Measurements from ENCODE around the gene ZNF732. TPM values are rescaled to one million over a fixed set of nuclear protein-coding genes. Genes with fewer than 3 reads are reported as not detected.
"Not testable (repeated sequence)": the region's sequence is repeated elsewhere in the genome, so short reads cannot be mapped to it uniquely, and the experiment has no call there.

ZNF732 gene
- total RNA-seq, 4 donors from 2014 or later, result 0.16 TPM; not detected in 3

DNA sequence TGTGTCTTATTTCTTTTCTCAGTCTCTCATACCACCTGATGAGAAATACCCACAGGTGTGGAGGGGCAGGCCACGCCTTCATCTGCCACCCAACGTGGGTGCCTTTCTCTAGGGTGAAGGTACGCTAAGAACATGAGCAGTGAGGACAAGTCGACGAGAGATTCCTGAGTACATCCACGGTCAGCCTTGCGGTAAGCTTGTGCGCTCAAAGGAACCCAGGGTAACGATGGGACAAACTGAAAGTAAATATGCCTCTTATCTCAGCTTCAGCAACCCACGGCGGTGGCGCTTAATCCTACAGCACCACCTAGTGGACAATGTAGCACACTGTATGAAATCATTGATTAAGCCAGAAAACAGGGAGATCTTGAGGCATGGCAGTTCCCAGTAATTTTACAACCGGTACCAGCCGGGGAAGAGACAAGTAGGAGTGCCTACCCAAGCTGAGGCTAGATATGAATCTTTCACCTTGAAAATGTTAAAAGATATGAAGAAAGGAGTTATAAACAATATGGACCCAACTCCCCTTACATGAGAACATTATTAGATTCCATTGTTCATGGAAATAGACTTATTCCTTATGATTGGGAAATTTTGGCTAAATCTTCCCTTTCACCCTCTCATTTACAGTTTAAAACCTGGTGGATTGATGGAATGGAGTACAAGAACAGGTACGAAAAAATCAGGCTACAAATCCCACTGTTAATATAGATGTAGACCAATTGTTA lies 63.0 kb downstream of the ZNF732 start:
- peaks cover 0 to 8% (median 0%) of the 10 kb centered on the region in 4 donors for H3K4me1 ChIP-seq
- peak in 1 of 3 donors; percentile 47 for TF ChIP-seq POLR2AphosphoS5 (IDR thresholded peaks at IDR 0.05)
- no peak for TF ChIP-seq EP300 (IDR thresholded peaks at IDR 0.05; ENCODE audit: low read depth)
- TF ChIP-seq, protein P1, sequence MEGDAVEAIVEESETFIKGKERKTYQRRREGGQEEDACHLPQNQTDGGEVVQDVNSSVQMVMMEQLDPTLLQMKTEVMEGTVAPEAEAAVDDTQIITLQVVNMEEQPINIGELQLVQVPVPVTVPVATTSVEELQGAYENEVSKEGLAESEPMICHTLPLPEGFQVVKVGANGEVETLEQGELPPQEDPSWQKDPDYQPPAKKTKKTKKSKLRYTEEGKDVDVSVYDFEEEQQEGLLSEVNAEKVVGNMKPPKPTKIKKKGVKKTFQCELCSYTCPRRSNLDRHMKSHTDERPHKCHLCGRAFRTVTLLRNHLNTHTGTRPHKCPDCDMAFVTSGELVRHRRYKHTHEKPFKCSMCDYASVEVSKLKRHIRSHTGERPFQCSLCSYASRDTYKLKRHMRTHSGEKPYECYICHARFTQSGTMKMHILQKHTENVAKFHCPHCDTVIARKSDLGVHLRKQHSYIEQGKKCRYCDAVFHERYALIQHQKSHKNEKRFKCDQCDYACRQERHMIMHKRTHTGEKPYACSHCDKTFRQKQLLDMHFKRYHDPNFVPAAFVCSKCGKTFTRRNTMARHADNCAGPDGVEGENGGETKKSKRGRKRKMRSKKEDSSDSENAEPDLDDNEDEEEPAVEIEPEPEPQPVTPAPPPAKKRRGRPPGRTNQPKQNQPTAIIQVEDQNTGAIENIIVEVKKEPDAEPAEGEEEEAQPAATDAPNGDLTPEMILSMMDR (IDR thresholded peaks at IDR 0.05), result peak; percentile 87 to 93 (median 90)
- in situ Hi-C loops (cut with MboI; ENCODE audit: low pct_ligation_motif_present in 1 of 4, low pct_unique_long_range_greater_than_20kb in 1 of 4, low sequenced_read_pairs in 3 of 4), result no loop called here
- H3K27me3 ChIP-seq, result no peaks in the 10 kb centered on the region
- H3K4me3 ChIP-seq, result peak overlapping the region in 3 of 4 donors; percentile 31 to 49 (median 38)
- H3K36me3 ChIP-seq, result no peaks in the 10 kb centered on the region
- peak; percentile 70 for DNase-seq
- H3K9me3 ChIP-seq, result peaks cover 5% of the 10 kb centered on the region in 2 donors
- H3K27ac ChIP-seq, result peak overlapping the region; percentile 22 to 48 (median 45)
- whole genome bisulfite sequencing, 2 donors (ENCODE audit: low coverage in 1 of 2), result 13 to 15% methylated on average over 8 to 15 of the region's 15 CpGs
- intact Hi-C loops (cut with DNase I; ENCODE audit: low total_unique reads), result no loop called here

DNA sequence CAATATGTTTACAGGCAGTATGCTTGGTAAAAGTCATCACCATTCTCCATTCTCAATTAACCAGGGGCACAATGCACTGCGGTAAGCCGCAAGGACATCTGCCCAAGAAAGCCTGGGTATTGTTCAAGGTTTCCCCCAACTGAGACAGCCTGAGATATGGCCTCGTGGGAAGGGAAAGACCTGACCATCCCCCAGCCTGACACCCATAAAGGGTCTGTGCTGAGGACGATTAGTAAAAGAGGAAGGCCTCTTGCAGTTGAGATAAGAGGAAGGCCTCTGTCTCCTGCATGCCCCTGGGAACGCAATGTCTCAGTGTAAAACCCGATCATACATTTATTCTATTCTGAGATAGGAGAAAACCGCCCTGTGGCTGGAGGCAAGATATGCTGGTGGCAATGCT lies 63.9 kb downstream of the ZNF732 start:
- intact Hi-C loops (cut with DNase I; ENCODE audit: low total_unique reads); H3K36me3 ChIP-seq; DNase-seq; H3K27me3 ChIP-seq; in situ Hi-C loops (cut with MboI; ENCODE audit: low pct_ligation_motif_present in 1 of 4, low pct_unique_long_range_greater_than_20kb in 1 of 4, low sequenced_read_pairs in 3 of 4); H3K4me1 ChIP-seq; H3K4me3 ChIP-seq; H3K9me3 ChIP-seq: not testable (repeated sequence)
- H3K27ac ChIP-seq, result peak overlapping the region in 2 of 4 donors; percentile 43 to 47
- 60% methylated on average over 7 of the region's 7 CpGs; no CpG with 5 or more reads in 1 of the 2 donors for WGBS, 2 donors (ENCODE audit: low coverage in 1 of 2)

DNA sequence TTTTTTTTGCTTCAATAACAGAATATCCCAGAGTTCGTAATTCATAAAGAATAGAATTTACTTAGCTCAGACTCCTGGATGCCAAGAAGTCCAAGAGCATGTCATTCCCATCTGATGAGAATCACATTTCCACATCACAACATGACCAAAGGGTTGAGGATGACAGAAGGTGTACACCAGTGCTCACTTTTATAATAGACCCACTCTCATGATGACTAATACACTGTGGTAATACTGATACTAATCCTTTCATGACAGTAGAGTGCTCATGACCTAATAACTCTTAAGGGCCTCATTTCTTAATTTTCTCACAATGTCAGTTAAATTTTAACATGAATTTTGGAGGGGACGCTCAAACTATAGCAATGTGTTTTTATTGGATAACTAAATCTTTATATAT lies 69.2 kb downstream of the ZNF732 start:
- Histone ChIP-seq H3K36me3 (no peaks in the 10 kb centered on the region), H3K9me3 (no peaks in the 10 kb centered on the region), H3K27me3 (no peaks in the 10 kb centered on the region), H3K27ac (no peak overlapping the region), H3K4me3 (no peak overlapping the region), H3K4me1 (no peaks in the 10 kb centered on the region)
- whole genome bisulfite sequencing, 2 donors (ENCODE audit: low coverage in 1 of 2), result 71 to 89% methylated on average over 2 of the region's 2 CpGs
- TF ChIP-seq POLR2A (IDR thresholded peaks at IDR 0.05) (no peak), POLR2AphosphoS5 (IDR thresholded peaks at IDR 0.05) (no peak), EP300 (IDR thresholded peaks at IDR 0.05; ENCODE audit: low read depth) (no peak)
- TF ChIP-seq, protein P1 (IDR thresholded peaks at IDR 0.05), result no peak
- intact Hi-C loops (cut with DNase I; ENCODE audit: low total_unique reads) (no loop called here), in situ Hi-C loops (cut with MboI; ENCODE audit: low pct_ligation_motif_present in 1 of 4, low pct_unique_long_range_greater_than_20kb in 1 of 4, low sequenced_read_pairs in 3 of 4) (no loop called here)
- no peak for DNase-seq

DNA sequence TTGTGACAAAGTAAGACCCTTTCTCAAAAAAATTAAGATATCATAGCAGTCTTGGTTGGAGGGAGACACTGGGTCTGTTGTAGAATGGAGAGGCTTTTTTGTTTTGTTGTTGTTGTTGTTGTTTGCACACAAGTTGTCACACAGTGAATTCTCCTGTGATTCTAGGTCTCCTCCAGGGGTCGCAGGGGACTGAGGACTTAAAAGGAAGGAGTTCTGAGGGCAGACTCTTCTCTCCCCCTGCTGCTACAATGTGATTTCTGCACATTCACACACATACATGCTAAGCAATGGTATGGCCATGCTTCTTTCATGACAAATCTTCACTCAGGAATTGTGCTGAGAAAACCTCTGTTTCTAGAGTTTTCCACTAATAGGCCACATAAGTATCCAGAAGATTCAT lies 71.1 kb downstream of the ZNF732 start:
- 65 to 86% methylated on average over 1 of the region's 1 CpG for WGBS, 2 donors (ENCODE audit: low coverage in 1 of 2)

More for the DNA sequence above, 71.1 kb downstream of the ZNF732 start:
- Histone ChIP-seq H3K36me3 (no peaks in the 10 kb centered on the region), H3K27me3 (no peaks in the 10 kb centered on the region), H3K27ac (no peak overlapping the region), H3K4me1 (no peaks in the 10 kb centered on the region), H3K4me3 (no peak overlapping the region), H3K9me3 (peaks cover 0 to 9% of the 10 kb centered on the region in 2 donors)
- intact Hi-C loops (cut with DNase I; ENCODE audit: low total_unique reads) (no loop called here), in situ Hi-C loops (cut with MboI; ENCODE audit: low pct_ligation_motif_present in 1 of 4, low pct_unique_long_range_greater_than_20kb in 1 of 4, low sequenced_read_pairs in 3 of 4) (no loop called here)
- no peak for TF ChIP-seq POLR2A (IDR thresholded peaks at IDR 0.05)
- TF ChIP-seq POLR2AphosphoS5 (IDR thresholded peaks at IDR 0.05), result no peak
- no peak for TF ChIP-seq EP300 (IDR thresholded peaks at IDR 0.05; ENCODE audit: low read depth)
- TF ChIP-seq, protein P1 (IDR thresholded peaks at IDR 0.05), result no peak
- no peak for DNase-seq

Measured in transverse colon (tissue), 4 donors.